SU-DHL-6 (cell line): ENCODE results near the gene VPS13D.

Experiments
- CTCF ChIP-seq: fragments of 200-600 bp; sonication (generic); IDR thresholded peaks from one replicate; pipeline ENCODE4 v1.5.1; 2017; ENCODE audit warnings: antibody characterized with exemption, mild to moderate bottlenecking, low read length, moderate library complexity; ENCODE audit not compliant: insufficient read depth, poor library complexity, severe bottlenecking
- EZH2phosphoT487 ChIP-seq: fragments of 200-600 bp; sonication (generic), shearing (Covaris generic); conservative IDR thresholded peaks from 2 replicates; pipeline ENCODE4 v1.6.1; 2018; ENCODE audit warnings: mild to moderate bottlenecking, antibody characterized with exemption, low read length, moderate library complexity, mixed read lengths

GRCh38 chr1:12487520-12487919 is 257.7 kb downstream of the VPS13D start:
- TF ChIP-seq CTCF (no peak), EZH2phosphoT487 (no peak)
